HG03159 (cell line): Measurements from ENCODE around the gene ATP6V0E2.
A peak's percentile ranks its signal among the peaks of the same experiment; 100 is the strongest.

Experiments used
- ATAC-seq: cut with Tn5 transposase; IDR thresholded peaks from one replicate; pipeline ENCODE4 v1.9.1; 2021; ENCODE audit warnings: mild to moderate bottlenecking, moderate library complexity; ENCODE audit not compliant: unreplicated experiment

Gene ATP6V0E2

GRCh38 chr7:149861728-149862045 is 12.1 kb upstream of the ATP6V0E2 start:
- no peak for ATAC-seq

- ATAC-seq: no peak
These were observed 11.6 kb upstream of the ATP6V0E2 start for GRCh38 chr7:149862156-149862555.

GRCh38 chr7:149863500-149863899 is 10.3 kb upstream of the ATP6V0E2 start:
- no peak for ATAC-seq

- no peak for ATAC-seq
These were observed 9.7 kb upstream of the ATP6V0E2 start for GRCh38 chr7:149864023-149864422.

GRCh38 chr7:149864751-149865150 is 9.0 kb upstream of the ATP6V0E2 start:
- ATAC-seq: no peak

- ATAC-seq: no peak
These were observed 8.3 kb upstream of the ATP6V0E2 start for GRCh38 chr7:149865437-149865836.

GRCh38 chr7:149866139-149866778 is 7.5 kb upstream of the ATP6V0E2 start:
- ATAC-seq: no peak

GRCh38 chr7:149866779-149867447 is 6.9 kb upstream of the ATP6V0E2 start:
- no peak for ATAC-seq

- ATAC-seq: no peak
These were observed 5.8 kb upstream of the ATP6V0E2 start for GRCh38 chr7:149867762-149868622.

- no peak for ATAC-seq
These were observed 5.0 kb upstream of the ATP6V0E2 start for GRCh38 chr7:149868623-149869290.

GRCh38 chr7:149869291-149869650 is 4.5 kb upstream of the ATP6V0E2 start:
- ATAC-seq: no peak

GRCh38 chr7:149869867-149870266 is 3.9 kb upstream of the ATP6V0E2 start:
- ATAC-seq: no peak

- ATAC-seq: no peak
These were observed 3.5 kb upstream of the ATP6V0E2 start for GRCh38 chr7:149870274-149870673.

- ATAC-seq: no peak
These were observed 2.9 kb upstream of the ATP6V0E2 start for GRCh38 chr7:149870701-149871483.

GRCh38 chr7:149871576-149871975 is 2.2 kb upstream of the ATP6V0E2 start:
- no peak for ATAC-seq

- no peak for ATAC-seq
These were observed 1.2 kb upstream of the ATP6V0E2 start for GRCh38 chr7:149872419-149873073.

GRCh38 chr7:149873970-149874643 is 338 bp downstream of the ATP6V0E2 start:
- ATAC-seq: peak; percentile 33

- ATAC-seq: no peak
These were observed 867 bp downstream of the ATP6V0E2 start for GRCh38 chr7:149874644-149875028.

GRCh38 chr7:149875396-149875795 is 1.6 kb downstream of the ATP6V0E2 start:
- ATAC-seq: no peak
